Right atrium auricular region (tissue), 2 donors: ENCODE results near the gene CHKA. TPM values are rescaled to one million over a fixed set of nuclear protein-coding genes. Genes with fewer than 3 reads are reported as not detected.

Experiments
- DNase-seq: peaks from one replicate; pipeline ENCODE4 v3.0.0-alpha.2; 2019; ENCODE audit warnings: low spot score
- H3K27ac ChIP-seq, 2 donors: fragments of 200-600 bp; sonication (generic); 1 replicate in 1 of 2; 2 replicates in 1 of 2; pipeline ENCODE4 v1.5.1; 2016 to 2019
- H3K27me3 ChIP-seq, 2 donors: fragments of 200-600 bp; sonication (generic); one replicate each; pipeline versions ENCODE4 v1.5.1 to v1.6.0; 2017 to 2019
- H3K36me3 ChIP-seq: fragments of 200-600 bp; sonication (generic); one replicate; pipeline ENCODE4 v1.5.1; 2016
- H3K4me1 ChIP-seq, 2 donors: fragments of 200-600 bp; sonication (generic); one replicate each; pipeline versions ENCODE4 v1.5.1 to v1.6.0; 2017 to 2019
- H3K4me3 ChIP-seq, 2 donors: fragments of 200-600 bp; sonication (generic); 1 replicate in 1 of 2; 2 replicates in 1 of 2; pipeline ENCODE4 v1.5.1; 2017 to 2019; ENCODE audit warnings: mild to moderate bottlenecking in 1 of 2, moderate library complexity in 1 of 2
- H3K9me3 ChIP-seq, 2 donors: fragments of 200-600 bp; sonication (generic); one replicate each; pipeline ENCODE4 v1.5.1; 2019
- total RNA-seq, 2 donors: library from RNA; depleted of rRNA; stranded (reverse); fragments of >200 nt; gene quantifications; one replicate each; pipeline ENCODE4 v1.1.0, GENCODE V29; 2016
- TF ChIP-seq, protein P1 (sequence below), 2 donors: fragments of 200-600 bp; sonication (generic); IDR thresholded peaks; one replicate each; pipeline ENCODE4 v1.5.1; 2019; ENCODE audit warnings: antibody characterized with exemption in 2 of 2

The CHKA gene
- total RNA-seq, 2 donors from 2014 or later: 6.1 to 10.3 TPM

DNA sequence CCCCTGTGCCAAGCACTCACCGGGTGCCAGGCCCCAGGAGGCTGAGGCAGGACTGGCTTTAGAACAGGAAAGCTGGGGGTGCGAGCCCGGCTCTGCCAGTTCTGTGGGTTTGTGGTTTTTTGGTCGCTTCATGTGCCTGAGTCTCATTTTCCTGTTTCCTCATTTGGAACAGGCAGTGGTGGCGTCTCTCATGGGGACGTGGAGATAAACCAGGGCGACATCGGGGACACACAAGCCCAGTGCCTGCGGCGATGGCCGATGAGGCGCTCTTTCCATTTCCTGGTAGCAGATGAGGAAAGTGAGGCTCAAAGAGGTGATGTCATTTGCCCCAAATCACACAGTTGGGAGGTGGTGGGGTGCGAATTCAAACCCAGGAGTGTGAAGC lies 20.8 kb upstream of the CHKA start:
- no peak for DNase-seq
- H3K27ac ChIP-seq: peak overlapping the region in 1 of 2 donors; percentile 11
- H3K9me3 ChIP-seq: no peaks in the 10 kb centered on the region
- no peaks in the 10 kb centered on the region for H3K36me3 ChIP-seq
- TF ChIP-seq, protein P1, sequence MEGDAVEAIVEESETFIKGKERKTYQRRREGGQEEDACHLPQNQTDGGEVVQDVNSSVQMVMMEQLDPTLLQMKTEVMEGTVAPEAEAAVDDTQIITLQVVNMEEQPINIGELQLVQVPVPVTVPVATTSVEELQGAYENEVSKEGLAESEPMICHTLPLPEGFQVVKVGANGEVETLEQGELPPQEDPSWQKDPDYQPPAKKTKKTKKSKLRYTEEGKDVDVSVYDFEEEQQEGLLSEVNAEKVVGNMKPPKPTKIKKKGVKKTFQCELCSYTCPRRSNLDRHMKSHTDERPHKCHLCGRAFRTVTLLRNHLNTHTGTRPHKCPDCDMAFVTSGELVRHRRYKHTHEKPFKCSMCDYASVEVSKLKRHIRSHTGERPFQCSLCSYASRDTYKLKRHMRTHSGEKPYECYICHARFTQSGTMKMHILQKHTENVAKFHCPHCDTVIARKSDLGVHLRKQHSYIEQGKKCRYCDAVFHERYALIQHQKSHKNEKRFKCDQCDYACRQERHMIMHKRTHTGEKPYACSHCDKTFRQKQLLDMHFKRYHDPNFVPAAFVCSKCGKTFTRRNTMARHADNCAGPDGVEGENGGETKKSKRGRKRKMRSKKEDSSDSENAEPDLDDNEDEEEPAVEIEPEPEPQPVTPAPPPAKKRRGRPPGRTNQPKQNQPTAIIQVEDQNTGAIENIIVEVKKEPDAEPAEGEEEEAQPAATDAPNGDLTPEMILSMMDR (IDR thresholded peaks at IDR 0.05): no peak
- H3K4me1 ChIP-seq: peaks cover 0 to 25% of the 10 kb centered on the region in 2 donors
- no peaks in the 10 kb centered on the region for H3K27me3 ChIP-seq
- H3K4me3 ChIP-seq: no peak overlapping the region

GRCh38 chr11:68141246-68142027 lies 20.2 kb upstream of the CHKA start:
- H3K4me3 ChIP-seq: no peak overlapping the region
- H3K4me1 ChIP-seq: peaks cover 0 to 19% of the 10 kb centered on the region in 2 donors
- TF ChIP-seq, protein P1 (IDR thresholded peaks at IDR 0.05): no peak
- peak overlapping the region in 1 of 2 donors; percentile 11 for H3K27ac ChIP-seq
- no peaks in the 10 kb centered on the region for H3K36me3 ChIP-seq
- H3K27me3 ChIP-seq: no peaks in the 10 kb centered on the region
- DNase-seq: no peak
- H3K9me3 ChIP-seq: no peaks in the 10 kb centered on the region

DNA sequence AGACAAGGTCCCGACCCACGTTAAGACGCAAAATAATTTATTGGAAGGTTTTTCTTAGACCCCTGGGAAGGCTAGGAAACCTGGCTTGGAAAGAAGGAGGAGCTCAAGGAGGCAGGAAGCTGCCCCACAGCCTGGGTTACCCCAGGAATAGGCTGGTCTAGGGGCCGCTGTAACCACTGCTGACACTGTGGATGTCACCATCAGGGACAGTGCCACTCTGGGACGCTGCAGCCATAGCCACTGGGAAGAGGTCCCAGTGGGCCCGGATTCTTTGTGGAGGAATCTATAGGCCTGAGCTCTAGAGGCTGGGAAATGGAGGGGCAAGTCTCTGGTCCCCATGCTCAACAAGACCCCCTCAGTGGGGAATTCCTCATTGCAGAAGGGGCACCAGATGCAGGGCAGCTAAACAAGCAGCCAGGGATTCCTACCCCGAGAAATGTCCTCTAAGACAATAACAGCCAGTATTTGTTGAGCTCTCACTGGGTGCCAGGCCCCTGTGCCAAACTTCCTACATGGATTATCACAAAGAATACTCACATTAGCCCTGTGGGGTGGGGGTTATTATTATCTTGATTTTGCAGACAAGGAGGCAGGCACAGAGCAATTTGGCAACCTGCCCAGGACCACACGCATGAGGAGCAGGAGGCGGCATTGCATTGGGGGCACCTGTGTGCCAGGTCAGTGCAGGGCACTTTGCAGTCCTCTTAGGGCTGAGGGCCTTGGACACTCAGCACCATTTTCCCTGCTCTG lies 19.5 kb upstream of the CHKA start:
- no peaks in the 10 kb centered on the region for H3K27me3 ChIP-seq
- no peaks in the 10 kb centered on the region for H3K9me3 ChIP-seq
- H3K27ac ChIP-seq: no peak overlapping the region
- H3K4me3 ChIP-seq: no peak overlapping the region
- H3K36me3 ChIP-seq: no peaks in the 10 kb centered on the region
- TF ChIP-seq, protein P1 (IDR thresholded peaks at IDR 0.05): no peak
- H3K4me1 ChIP-seq: peaks cover 0 to 12% of the 10 kb centered on the region in 2 donors
- no peak for DNase-seq

DNA sequence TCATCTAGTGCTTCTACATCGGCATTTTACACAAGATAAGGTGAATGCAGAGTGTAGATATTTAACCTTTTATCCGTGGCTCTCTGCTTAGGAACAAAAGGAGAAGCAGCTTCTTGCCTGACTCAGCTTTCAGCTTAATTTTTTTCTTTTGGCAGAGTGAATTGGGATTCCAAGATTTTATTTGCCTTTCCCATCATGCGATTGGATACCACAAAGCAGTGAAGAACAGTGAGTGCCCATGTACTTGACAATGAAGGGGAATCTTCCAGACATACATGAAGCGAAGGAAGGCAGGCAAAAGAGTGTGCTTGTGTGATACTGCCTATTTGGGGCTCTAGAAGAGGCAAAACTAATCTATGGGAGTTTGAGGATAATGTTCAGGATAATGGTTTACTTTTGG lies 17.0 kb upstream of the CHKA start:
- no peaks in the 10 kb centered on the region for H3K9me3 ChIP-seq
- no peak overlapping the region for H3K4me3 ChIP-seq
- H3K36me3 ChIP-seq: no peaks in the 10 kb centered on the region
- no peak for DNase-seq
- H3K27ac ChIP-seq: no peak overlapping the region
- TF ChIP-seq, protein P1 (IDR thresholded peaks at IDR 0.05): no peak
- H3K4me1 ChIP-seq: peaks cover 0 to 6% of the 10 kb centered on the region in 2 donors
- no peaks in the 10 kb centered on the region for H3K27me3 ChIP-seq

- Histone ChIP-seq H3K36me3 (no peaks in the 10 kb centered on the region), H3K27ac (no peak overlapping the region), H3K4me3 (no peak overlapping the region), H3K4me1 (peaks cover 0 to 6% of the 10 kb centered on the region in 2 donors), H3K27me3 (no peaks in the 10 kb centered on the region), H3K9me3 (no peaks in the 10 kb centered on the region)
- DNase-seq: no peak
- TF ChIP-seq, protein P1 (IDR thresholded peaks at IDR 0.05): no peak
Measured at GRCh38 chr11:68137833-68138232, 16.6 kb upstream of the CHKA start.
